Thoracic aorta (tissue), 2 donors: ENCODE measurements around the gene CIROP. TPM values are rescaled to one million over a fixed set of nuclear protein-coding genes. Genes with fewer than 3 reads are reported as not detected.

Experiments
- ATAC-seq: fragments of 150-250 bp; one replicate; pipeline ENCODE4 v1.8.0; 2017; ENCODE audit warnings: low read depth; ENCODE audit not compliant: insufficient number of reproducible peaks, low FRiP score
- DNase-seq: peaks from one replicate; pipeline ENCODE4 v3.0.0-alpha.2; 2020; ENCODE audit warnings: low spot score
- H3K27ac ChIP-seq, 2 donors: fragments of 200-600 bp; sonication (generic); 1 replicate in 1 of 2; 2 replicates in 1 of 2; pipeline ENCODE4 v1.5.1; 2016; ENCODE audit warnings: mild to moderate bottlenecking in 2 of 2, moderate library complexity in 2 of 2
- H3K27me3 ChIP-seq: fragments of 200-600 bp; sonication (generic); replicated peaks from 2 replicates; pipeline ENCODE4 v1.6.0; 2016; ENCODE audit warnings: mild to moderate bottlenecking; ENCODE audit not compliant: insufficient read depth
- H3K36me3 ChIP-seq: fragments of 200-600 bp; sonication (generic); one replicate; pipeline ENCODE4 v1.5.1; 2016
- H3K4me1 ChIP-seq, 2 donors: fragments of 200-600 bp; sonication (generic); 1 replicate in 1 of 2; 2 replicates in 1 of 2; pipeline versions ENCODE4 v1.5.1 to v1.6.0; 2016; ENCODE audit warnings: low read depth in 2 of 2, mild to moderate bottlenecking in 1 of 2; ENCODE audit not compliant: control insufficient read depth in 1 of 2
- H3K4me3 ChIP-seq: fragments of 200-600 bp; sonication (generic); 2 replicates; pipeline ENCODE4 v1.5.1; 2016; ENCODE audit warnings: mild to moderate bottlenecking
- H3K9me3 ChIP-seq: fragments of 200-600 bp; sonication (generic); 2 replicates; pipeline ENCODE4 v1.5.1; 2016
- total RNA-seq, 2 donors: library from RNA; depleted of rRNA; stranded (reverse); fragments of >200 nt; gene quantifications; one replicate each; pipeline versions ENCODE4 v1.1.0 to v1.2.3, GENCODE V29; 2016
- TF ChIP-seq, protein P1 (sequence below): fragments of 200-600 bp; sonication (generic); IDR thresholded peaks from one replicate; pipeline ENCODE4 v1.5.1; 2019; ENCODE audit warnings: antibody characterized with exemption

Gene CIROP
- total RNA-seq, 2 donors from 2014 or later = 1.1 TPM; not detected in 1

GRCh38 chr14:23070262-23071129 is 34.3 kb downstream of the CIROP start:
- H3K9me3 ChIP-seq = no peaks in the 10 kb centered on the region
- TF ChIP-seq, protein P1, sequence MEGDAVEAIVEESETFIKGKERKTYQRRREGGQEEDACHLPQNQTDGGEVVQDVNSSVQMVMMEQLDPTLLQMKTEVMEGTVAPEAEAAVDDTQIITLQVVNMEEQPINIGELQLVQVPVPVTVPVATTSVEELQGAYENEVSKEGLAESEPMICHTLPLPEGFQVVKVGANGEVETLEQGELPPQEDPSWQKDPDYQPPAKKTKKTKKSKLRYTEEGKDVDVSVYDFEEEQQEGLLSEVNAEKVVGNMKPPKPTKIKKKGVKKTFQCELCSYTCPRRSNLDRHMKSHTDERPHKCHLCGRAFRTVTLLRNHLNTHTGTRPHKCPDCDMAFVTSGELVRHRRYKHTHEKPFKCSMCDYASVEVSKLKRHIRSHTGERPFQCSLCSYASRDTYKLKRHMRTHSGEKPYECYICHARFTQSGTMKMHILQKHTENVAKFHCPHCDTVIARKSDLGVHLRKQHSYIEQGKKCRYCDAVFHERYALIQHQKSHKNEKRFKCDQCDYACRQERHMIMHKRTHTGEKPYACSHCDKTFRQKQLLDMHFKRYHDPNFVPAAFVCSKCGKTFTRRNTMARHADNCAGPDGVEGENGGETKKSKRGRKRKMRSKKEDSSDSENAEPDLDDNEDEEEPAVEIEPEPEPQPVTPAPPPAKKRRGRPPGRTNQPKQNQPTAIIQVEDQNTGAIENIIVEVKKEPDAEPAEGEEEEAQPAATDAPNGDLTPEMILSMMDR = no peak
- peak overlapping the region; percentile 4 to 78 for H3K27ac ChIP-seq
- H3K4me1 ChIP-seq = peaks cover 16 to 30% of the 10 kb centered on the region in 2 donors
- no peaks in the 10 kb centered on the region for H3K27me3 ChIP-seq
- H3K36me3 ChIP-seq = peaks cover 45% of the 10 kb centered on the region
- DNase-seq (no peak), ATAC-seq (no peak)
- H3K4me3 ChIP-seq = peak overlapping the region; percentile 90

DNA sequence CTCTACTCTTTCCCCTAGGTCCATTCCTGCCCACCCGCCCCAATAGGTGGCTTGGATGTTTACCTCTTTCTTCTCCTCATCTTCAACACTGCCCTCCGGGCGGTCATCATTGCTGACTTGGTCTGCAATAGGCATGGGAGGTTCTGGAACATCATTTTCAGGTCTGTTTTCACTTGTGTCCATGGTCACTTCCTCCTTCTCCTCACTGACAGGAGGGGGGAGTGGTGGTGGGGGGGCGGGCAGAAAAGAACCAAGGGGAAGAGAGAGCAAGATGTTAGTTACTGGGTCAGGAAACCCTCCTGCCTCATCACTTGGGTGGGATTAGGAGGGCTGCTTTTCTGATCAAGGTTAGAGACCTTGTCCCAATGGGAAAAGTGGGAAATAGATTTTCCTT is 35.4 kb downstream of the CIROP start:
- ATAC-seq (no peak), DNase-seq (no peak)
- Histone ChIP-seq H3K4me1 (peaks cover 16 to 30% of the 10 kb centered on the region in 2 donors), H3K9me3 (no peaks in the 10 kb centered on the region), H3K27me3 (no peaks in the 10 kb centered on the region), H3K27ac (no peak overlapping the region), H3K4me3 (no peak overlapping the region), H3K36me3 (peaks cover 51% of the 10 kb centered on the region)
- TF ChIP-seq, protein P1 = no peak

- H3K4me1 ChIP-seq = peaks cover 16 to 30% of the 10 kb centered on the region in 2 donors
- no peak overlapping the region for H3K4me3 ChIP-seq
- TF ChIP-seq, protein P1 = peak; percentile 94
- H3K9me3 ChIP-seq = no peaks in the 10 kb centered on the region
- H3K27me3 ChIP-seq = no peaks in the 10 kb centered on the region
- H3K36me3 ChIP-seq = peaks cover 51% of the 10 kb centered on the region
- ATAC-seq (peak; percentile 92), DNase-seq (no peak)
- no peak overlapping the region for H3K27ac ChIP-seq
Observed at GRCh38 chr14:23068789-23069412, 35.9 kb downstream of the CIROP start.

DNA sequence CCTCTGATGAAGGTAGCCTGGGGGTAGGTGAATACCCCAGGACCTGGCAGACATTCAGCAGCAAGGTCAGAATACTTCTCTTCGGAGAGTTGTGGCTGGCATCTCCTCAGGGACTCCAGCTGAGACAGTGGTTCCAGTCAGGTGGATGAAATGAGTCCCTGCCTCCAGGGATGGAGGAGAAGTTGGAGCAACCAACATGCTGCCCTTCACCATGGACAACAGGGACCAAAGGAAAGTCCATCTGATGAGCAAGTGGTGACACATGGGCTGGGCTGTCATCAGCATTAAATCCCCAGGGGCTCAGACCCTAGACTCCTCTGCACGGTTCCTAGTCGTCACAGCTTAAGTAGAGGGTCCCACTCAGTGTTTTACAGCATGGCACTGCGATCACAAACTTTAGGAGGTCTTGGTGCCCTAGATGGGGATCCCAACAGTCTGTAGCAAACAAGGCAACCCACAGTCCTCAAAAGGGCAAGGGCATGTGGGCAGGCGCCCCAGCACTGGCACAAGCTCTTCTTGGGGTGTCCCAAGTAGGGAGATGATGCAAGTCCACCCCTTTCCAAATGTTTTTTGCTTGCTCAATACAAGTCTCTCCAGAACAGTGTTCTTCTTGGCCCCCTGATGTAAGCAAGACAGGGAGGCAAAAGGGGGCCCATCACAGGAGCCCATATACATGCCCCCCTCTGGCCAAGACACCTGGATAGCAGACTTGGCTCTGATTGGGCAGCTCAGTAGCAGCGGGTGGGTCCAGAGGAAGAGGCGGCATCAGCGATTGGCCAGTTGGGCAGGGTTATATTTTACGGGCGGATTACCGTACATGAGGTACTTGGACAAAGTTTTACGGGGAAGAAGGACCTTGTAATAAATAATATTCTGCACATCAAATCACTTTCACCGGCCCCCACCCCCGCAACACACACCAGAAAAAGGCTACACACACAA is 36.7 kb downstream of the CIROP start:
- Histone ChIP-seq H3K9me3 (no peaks in the 10 kb centered on the region), H3K36me3 (peaks cover 54% of the 10 kb centered on the region), H3K27me3 (no peaks in the 10 kb centered on the region), H3K4me3 (no peak overlapping the region), H3K27ac (no peak overlapping the region), H3K4me1 (peaks cover 16 to 30% of the 10 kb centered on the region in 2 donors)
- TF ChIP-seq, protein P1 = no peak
- DNase-seq = no peak
- no peak for ATAC-seq
